GM12878 (cell line): ENCODE data around the gene TRMU. TPM values are rescaled to one million over a fixed set of nuclear protein-coding genes. Genes with fewer than 3 reads are reported as not detected.

Experiments used
- ATAC-seq: fragments of 200-7000 bp; cut with Tn5 transposase; 3 replicates; pipeline ENCODE4 v1.9.1; 2020; ENCODE audit warnings: mild to moderate bottlenecking, moderate library complexity
- BruUV-seq: library from RNA; stranded (reverse); fragments of 400-500 nt; replicated peaks from 2 replicates; lab custom pipeline; 2021; lab: Mats Ljungman, UMichigan
- CTCF ChIA-PET: fragments of 300-600 bp; sonication (Branson Sonifier 250); formaldehyde crosslinking; extraction: SDS; loops from one replicate; lab custom pipeline; 2021; ENCODE audit warnings: inconsistent platforms; lab: Yijun Ruan, JAX
- POLR2A ChIA-PET: fragments of 350-600 bp; formaldehyde crosslinking; extraction: SDS; loops from one replicate; lab custom pipeline; 2021; ENCODE audit warnings: inconsistent platforms; lab: Charles Lee
- RAD21 ChIA-PET: fragments of 300-600 bp; sonication (Branson Sonifier 250); formaldehyde crosslinking; loops from one replicate; lab custom pipeline; 2023; ENCODE audit warnings: antibody characterized with exemption; ENCODE audit not compliant: unreplicated experiment; lab: Charles Lee
- SMC1A ChIA-PET: fragments of 300-600 bp; sonication (Branson Sonifier 250); formaldehyde crosslinking; loops from one replicate; lab custom pipeline; 2023; ENCODE audit not compliant: unreplicated experiment, uncharacterized antibody; lab: Charles Lee
- DNase-seq: peaks from one replicate; pipeline ENCODE4 v3.0.0-alpha.2; 2011; ENCODE audit warnings: low read depth, low spot score
- FAIRE-seq: peaks from 3 replicates; lab custom pipeline; 2011; peaks lifted over from hg19 to GRCh38; lab: Jason Lieb, UNC
- H2AFZ ChIP-seq: 2 replicates; pipeline ENCODE4 v1.6.0; 2011; ENCODE audit warnings: low read depth, low read length, control low read depth; ENCODE audit not compliant: control insufficient read depth
- H3K27ac ChIP-seq: 2 replicates; pipeline ENCODE4 v1.5.1; 2011; ENCODE audit warnings: control low read depth; ENCODE audit not compliant: control insufficient read depth, insufficient read depth
- H3K27me3 ChIP-seq, 2 experiments: replicated peaks in 1 of 2; 2 replicates each; pipeline versions ENCODE4 v1.6.0 to v1.6.1; 2011; ENCODE audit warnings: low read length in 1 of 2; ENCODE audit not compliant: control insufficient read depth in 2 of 2, insufficient read depth in 2 of 2
- H3K36me3 ChIP-seq, 2 experiments: 2 replicates each; pipeline ENCODE4 v1.5.1; 2011; ENCODE audit warnings: low read length in 1 of 2; ENCODE audit not compliant: control insufficient read depth in 2 of 2, insufficient read depth in 2 of 2
- H3K4me1 ChIP-seq: 2 replicates; pipeline ENCODE4 v1.6.1; 2011; ENCODE audit warnings: mild to moderate bottlenecking, low read length, moderate library complexity, mixed read lengths; ENCODE audit not compliant: control insufficient read depth, insufficient read depth
- H3K4me2 ChIP-seq: 2 replicates; pipeline ENCODE4 v1.6.0; 2011; ENCODE audit warnings: control low read depth; ENCODE audit not compliant: control insufficient read depth, insufficient read depth
- H3K4me3 ChIP-seq: fragments of 200-600 bp; sonication (generic); 2 replicates; pipeline ENCODE4 v1.5.1; 2016
- H3K79me2 ChIP-seq: 2 replicates; pipeline ENCODE4 v1.6.0; 2011; ENCODE audit warnings: low read length; ENCODE audit not compliant: control insufficient read depth, insufficient read depth
- H3K9ac ChIP-seq: 2 replicates; pipeline ENCODE4 v1.8.0; 2011; ENCODE audit warnings: low read length, control low read depth, mixed read lengths; ENCODE audit not compliant: control insufficient read depth, insufficient read depth
- H3K9me3 ChIP-seq: replicated peaks from 3 replicates; pipeline ENCODE4 v1.5.1; 2011; ENCODE audit warnings: mild to moderate bottlenecking, low read length; ENCODE audit not compliant: control insufficient read depth, insufficient read depth
- H4K20me1 ChIP-seq: 2 replicates; pipeline ENCODE4 v1.6.0; 2011; ENCODE audit not compliant: control insufficient read depth, insufficient read depth
- CREB1 ChIP-seq: IDR thresholded peaks from 2 replicates; pipeline ENCODE4 v1.6.1; 2012; ENCODE audit warnings: low read depth, mild to moderate bottlenecking, inconsistent platforms
- EGR1 ChIP-seq, 2 experiments: IDR thresholded peaks; 1 replicate in 1 of 2; 2 replicates in 1 of 2; pipeline ENCODE4 v1.6.1; 2011 to 2012; ENCODE audit warnings: low read depth in 2 of 2, low read length in 2 of 2, borderline replicate concordance in 1 of 2, mild to moderate bottlenecking in 1 of 2, moderate library complexity in 1 of 2
- ELK1 ChIP-seq: IDR thresholded peaks from 2 replicates; pipeline ENCODE4 v1.6.1; 2012; ENCODE audit warnings: low read depth, low read length, improper control_type of control experiment
- HCFC1 ChIP-seq: fragments of 150-350 bp; IDR thresholded peaks from 2 replicates; pipeline ENCODE4 v1.6.1; 2014; ENCODE audit warnings: low read length
- HDGF ChIP-seq: fragments of 450-650 bp; IDR thresholded peaks from 2 replicates; pipeline ENCODE4 v1.6.1; 2016; ENCODE audit warnings: antibody characterized with exemption
- IRF5 ChIP-seq: fragments of 450-650 bp; IDR thresholded peaks from 2 replicates; pipeline ENCODE4 v1.6.1; 2017; ENCODE audit warnings: borderline replicate concordance
- MXI1 ChIP-seq: fragments of 150-350 bp; IDR thresholded peaks from 2 replicates; pipeline ENCODE4 v1.6.1; 2011; ENCODE audit warnings: low read depth, mild to moderate bottlenecking, inconsistent platforms, low read length, improper control_type of control experiment
- MYB ChIP-seq: fragments of 150-350 bp; IDR thresholded peaks from 2 replicates; pipeline ENCODE4 v1.6.1; 2014; ENCODE audit warnings: mild to moderate bottlenecking, low read depth, low read length, borderline replicate concordance
- NBN ChIP-seq: fragments of 450-650 bp; IDR thresholded peaks from 2 replicates; pipeline ENCODE4 v1.6.1; 2016
- NRF1 ChIP-seq: conservative IDR thresholded peaks from 2 replicates; pipeline ENCODE4 v1.6.1; 2011; ENCODE audit warnings: mild to moderate bottlenecking, low read depth, low read length, improper control_type of control experiment
- PAX8 ChIP-seq: fragments of 450-650 bp; IDR thresholded peaks from 2 replicates; pipeline ENCODE4 v1.6.1; 2017; ENCODE audit warnings: mild to moderate bottlenecking, moderate library complexity
- PML ChIP-seq: IDR thresholded peaks from 2 replicates; pipeline ENCODE4 v1.6.1; 2012; ENCODE audit warnings: low read length, inconsistent platforms
- POLR2AphosphoS2 ChIP-seq: IDR thresholded peaks from 2 replicates; pipeline ENCODE4 v1.6.1; 2011; ENCODE audit warnings: low read depth, mild to moderate bottlenecking, low read length, improper control_type of control experiment, moderate library complexity
- SREBF2 ChIP-seq: IDR thresholded peaks from 2 replicates; pipeline ENCODE4 v1.6.1; 2012; ENCODE audit warnings: mild to moderate bottlenecking, low read length
- SUZ12 ChIP-seq: fragments of 200-600 bp; sonication (generic); IDR thresholded peaks from one replicate; pipeline ENCODE4 v1.6.1; 2018; ENCODE audit warnings: antibody characterized with exemption, mild to moderate bottlenecking; ENCODE audit not compliant: unreplicated experiment
- TBL1XR1 ChIP-seq: IDR thresholded peaks from 2 replicates; pipeline ENCODE4 v1.6.1; 2012; ENCODE audit warnings: low read depth, low read length, improper control_type of control experiment
- ZNF24 ChIP-seq: fragments of 450-650 bp; IDR thresholded peaks from 2 replicates; pipeline ENCODE4 v1.6.1; 2017; ENCODE audit warnings: antibody characterized with exemption, mild to moderate bottlenecking
- ZNF622 ChIP-seq: fragments of 450-650 bp; IDR thresholded peaks from 2 replicates; pipeline ENCODE4 v1.6.1; 2017; ENCODE audit warnings: mild to moderate bottlenecking, inconsistent platforms
- ZSCAN29 ChIP-seq: fragments of 450-650 bp; IDR thresholded peaks from 2 replicates; pipeline ENCODE4 v1.6.1; 2017; ENCODE audit warnings: mild to moderate bottlenecking, moderate library complexity
- WGBS: methylation state at CpG from one replicate; pipeline ENCODE4 v1.1.6; 2016; ENCODE audit warnings: low lambda C conversion rate; ENCODE audit not compliant: insufficient replicate concordance, insufficient coverage; ENCODE audit errors: missing lambda C conversion rate; 5-methylcytosine and 5-hydroxymethylcytosine counted together
- in situ Hi-C: fragments of 300-500 bp; cut with MboI; formaldehyde crosslinking; loops from 9 replicates; pipeline ENCODE4 v1.14.3; 2018; ENCODE audit warnings: mixed read lengths
- intact Hi-C: fragments of 100-400 bp; cut with micrococcal nuclease; formaldehyde crosslinking; loops from one replicate; pipeline ENCODE4 v1.14.2; 2022; ENCODE audit not compliant: unreplicated experiment
- polyA plus RNA-seq, 11 experiments: library from polyadenylated mRNA; depleted of rRNA in 4 of 11; unstranded in 6 of 11; stranded (reverse) in 5 of 11; fragments of >200 nt; fragmentation: Nextera tagmentation in 4 of 11; fragmentation: Illumina TruSeq in 1 of 11; extraction: Ambion mirVana in 4 of 11; extraction: Trizol in 1 of 11; gene quantifications; 1 replicate in 1 of 11; 2 replicates in 10 of 11; pipeline versions ENCODE4 v1.2.1 to v1.2.3, GENCODE V29; 2011 to 2016; ENCODE audit warnings: inconsistent platforms in 2 of 11, missing spikeins in 2 of 11, low read depth in 1 of 11
- total RNA-seq, 4 experiments: library from RNA; depleted of rRNA in 3 of 4; stranded (reverse); fragments of >200 nt in 3 of 4; fragmentation: Illumina TruSeq in 1 of 4; extraction: Trizol in 1 of 4; gene quantifications; 2 replicates each; pipeline versions ENCODE4 v1.2.1 to v1.2.3, GENCODE V29; 2013 to 2021

Gene TRMU
- total and polyA plus RNA-seq, 10 of the 15 experiments (the other 5 are each of a cell fraction or from before 2014, with no cell fraction given), result 3.5 to 57.0 (median 44.0) TPM

GRCh38 chr22:46317646-46318045 lies 17.9 kb upstream of the TRMU start:
- DNase-seq, result no peak
- WGBS, result 90% methylated on average over 20 of the region's 20 CpGs
- Histone ChIP-seq H3K79me2 (no peaks in the 10 kb centered on the region), H3K4me1 (no peaks in the 10 kb centered on the region), H3K4me3 (no peak overlapping the region), H3K9ac (no peak overlapping the region), H3K36me3 (peaks cover 15 to 39% of the 10 kb centered on the region in 2 experiments; a peak in 3 of 4 replicates), H4K20me1 (no peaks in the 10 kb centered on the region; the same call in 1 of the 2 replicates), H3K4me2 (no peak overlapping the region), H2AFZ (no peak overlapping the region), H3K9me3 (no peaks in the 10 kb centered on the region), H3K27ac (no peak overlapping the region), H3K27me3 (no peaks in the 10 kb centered on the region)
- ChIA-PET SMC1A (no interaction called here), CTCF (interaction anchor here (3.8 kb wide), 1 partner anchor 196 kb away, joined by 32 read pairs; no protein-coding TSS in a partner anchor), RAD21 (no interaction called here), POLR2A (interaction anchor here (0.5 kb wide), 1 partner anchor 413 kb away, joined by 3 read pairs; no protein-coding TSS in a partner anchor)
- BruUV-seq, result no TSS peak
- intact Hi-C loops, result loop anchor here (10.0 kb wide), 1 partner anchor 323 kb away; no protein-coding TSS in a partner anchor
- in situ Hi-C loops, result no loop called here
- TF ChIP-seq TBL1XR1, result no peak
- TF ChIP-seq IRF5, result no peak
- no peak for TF ChIP-seq NBN
- no peak for TF ChIP-seq ZNF622
- no peak for TF ChIP-seq PML
- TF ChIP-seq NRF1, result no peak
- no peak for TF ChIP-seq PAX8
- TF ChIP-seq SUZ12, result no peak
- no peak for TF ChIP-seq ELK1
- no peak for TF ChIP-seq CREB1
- TF ChIP-seq EGR1 (IDR thresholded peaks at IDR 0.05; ENCODE audit: borderline replicate concordance in 1 of 2, low read depth in 2 of 2, low read length in 2 of 2), result no peak
- no peak for TF ChIP-seq HDGF
- no peak for TF ChIP-seq POLR2AphosphoS2
- TF ChIP-seq ZSCAN29, result no peak
- no peak for TF ChIP-seq MXI1
- TF ChIP-seq ZNF24, result no peak
- TF ChIP-seq MYB, result no peak
- TF ChIP-seq SREBF2, result no peak
- no peak for TF ChIP-seq HCFC1
- no peak for ATAC-seq
- no peak for FAIRE-seq
